Tibial nerve (tissue), 4 donors: ENCODE measurements around the gene PTPRD. TPM values are rescaled to one million over a fixed set of nuclear protein-coding genes. Genes with fewer than 3 reads are reported as not detected.

Source experiments
- DNase-seq, 2 donors: peaks; one replicate each; pipeline ENCODE4 v3.0.0-alpha.2; 2019; ENCODE audit warnings: low spot score in 2 of 2
- H3K27ac ChIP-seq, 4 donors: fragments of 200-600 bp; sonication (generic) in 3 of 4; one replicate each; pipeline ENCODE4 v1.5.1; 2017 to 2019; ENCODE audit warnings: mild to moderate bottlenecking in 1 of 4
- H3K27me3 ChIP-seq, 2 donors: fragments of 200-600 bp; sonication (generic) in 1 of 2; one replicate each; pipeline versions ENCODE4 v1.5.1 to v1.6.0; 2017 to 2019
- H3K36me3 ChIP-seq, 3 donors: fragments of 200-600 bp; sonication (generic); one replicate each; pipeline ENCODE4 v1.5.1; 2018 to 2019
- H3K4me1 ChIP-seq, 4 donors: fragments of 200-600 bp; sonication (generic) in 3 of 4; one replicate each; pipeline ENCODE4 v1.5.1; 2017 to 2019
- H3K4me3 ChIP-seq, 4 donors: fragments of 200-600 bp; sonication (generic) in 3 of 4; one replicate each; pipeline ENCODE4 v1.5.1; 2017 to 2019; ENCODE audit warnings: mild to moderate bottlenecking in 1 of 4, moderate library complexity in 1 of 4
- H3K9me3 ChIP-seq, 4 donors: fragments of 200-600 bp; sonication (generic) in 3 of 4; one replicate each; pipeline ENCODE4 v1.5.1; 2017 to 2019
- EP300 ChIP-seq, 2 donors: sonication (generic); formaldehyde crosslinking; IDR thresholded peaks; one replicate each; pipeline ENCODE4 v1.6.1; 2017; ENCODE audit warnings: antibody characterized with exemption in 2 of 2, mild to moderate bottlenecking in 1 of 2
- POLR2A ChIP-seq, 2 donors: fragments of 450-650 bp; IDR thresholded peaks; one replicate each; pipeline ENCODE4 v1.6.1; 2017; ENCODE audit warnings: antibody characterized with exemption in 2 of 2, mild to moderate bottlenecking in 2 of 2, moderate library complexity in 2 of 2
- WGBS, 2 donors: methylation state at CpG; one replicate each; pipeline ENCODE4 v1.1.5; 2018; 5-methylcytosine and 5-hydroxymethylcytosine counted together
- total RNA-seq, 4 donors: library from RNA; depleted of rRNA; stranded (reverse); fragments of >200 nt; gene quantifications; one replicate each; pipeline ENCODE4 v1.1.0, GENCODE V29; 2016
- TF ChIP-seq, protein P1 (sequence below), 5 experiments: fragments of 200-600 bp in 3 of 5; fragments of 450-650 bp in 2 of 5; sonication (generic) in 3 of 5; IDR thresholded peaks; one replicate each; pipeline ENCODE4 v1.5.1; 2016 to 2019; ENCODE audit warnings: antibody characterized with exemption in 5 of 5, mild to moderate bottlenecking in 3 of 5, moderate library complexity in 2 of 5

Gene PTPRD
- total RNA-seq, 4 donors from 2014 or later = 1.7 to 13.2 (median 5.1) TPM

DNA sequence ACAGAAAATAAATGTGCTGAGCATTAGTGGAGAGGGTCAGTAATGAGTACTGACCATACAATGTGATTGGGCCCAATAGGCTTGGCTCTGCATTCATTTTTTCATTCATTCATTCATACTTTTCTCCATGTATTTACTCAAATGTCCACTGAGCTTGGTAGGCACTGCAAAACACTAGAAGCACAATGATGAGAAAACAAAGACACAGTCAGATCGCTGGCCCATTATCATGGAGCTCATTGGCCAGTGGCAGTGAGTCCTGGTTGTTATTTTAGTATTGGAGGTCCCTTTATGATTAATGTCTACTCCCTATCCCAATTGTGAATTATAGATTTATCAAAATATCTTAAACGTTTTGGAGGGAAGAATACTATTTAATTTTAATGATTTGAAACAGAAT, 1733.5 kb downstream of the PTPRD start:
- H3K27me3 ChIP-seq = peaks cover 0 to 3% of the 10 kb centered on the region in 2 donors
- TF ChIP-seq POLR2A (IDR thresholded peaks at IDR 0.05) (no peak), EP300 (IDR thresholded peaks at IDR 0.05) (no peak)
- TF ChIP-seq, protein P1, sequence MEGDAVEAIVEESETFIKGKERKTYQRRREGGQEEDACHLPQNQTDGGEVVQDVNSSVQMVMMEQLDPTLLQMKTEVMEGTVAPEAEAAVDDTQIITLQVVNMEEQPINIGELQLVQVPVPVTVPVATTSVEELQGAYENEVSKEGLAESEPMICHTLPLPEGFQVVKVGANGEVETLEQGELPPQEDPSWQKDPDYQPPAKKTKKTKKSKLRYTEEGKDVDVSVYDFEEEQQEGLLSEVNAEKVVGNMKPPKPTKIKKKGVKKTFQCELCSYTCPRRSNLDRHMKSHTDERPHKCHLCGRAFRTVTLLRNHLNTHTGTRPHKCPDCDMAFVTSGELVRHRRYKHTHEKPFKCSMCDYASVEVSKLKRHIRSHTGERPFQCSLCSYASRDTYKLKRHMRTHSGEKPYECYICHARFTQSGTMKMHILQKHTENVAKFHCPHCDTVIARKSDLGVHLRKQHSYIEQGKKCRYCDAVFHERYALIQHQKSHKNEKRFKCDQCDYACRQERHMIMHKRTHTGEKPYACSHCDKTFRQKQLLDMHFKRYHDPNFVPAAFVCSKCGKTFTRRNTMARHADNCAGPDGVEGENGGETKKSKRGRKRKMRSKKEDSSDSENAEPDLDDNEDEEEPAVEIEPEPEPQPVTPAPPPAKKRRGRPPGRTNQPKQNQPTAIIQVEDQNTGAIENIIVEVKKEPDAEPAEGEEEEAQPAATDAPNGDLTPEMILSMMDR (IDR thresholded peaks at IDR 0.05) = no peak
- no peak overlapping the region for H3K4me3 ChIP-seq
- H3K27ac ChIP-seq = no peak overlapping the region
- H3K9me3 ChIP-seq = no peaks in the 10 kb centered on the region
- no peaks in the 10 kb centered on the region for H3K36me3 ChIP-seq
- WGBS, 2 donors = 77 to 79% methylated on average over 2 of the region's 2 CpGs
- DNase-seq = no peak
- no peaks in the 10 kb centered on the region for H3K4me1 ChIP-seq

DNA sequence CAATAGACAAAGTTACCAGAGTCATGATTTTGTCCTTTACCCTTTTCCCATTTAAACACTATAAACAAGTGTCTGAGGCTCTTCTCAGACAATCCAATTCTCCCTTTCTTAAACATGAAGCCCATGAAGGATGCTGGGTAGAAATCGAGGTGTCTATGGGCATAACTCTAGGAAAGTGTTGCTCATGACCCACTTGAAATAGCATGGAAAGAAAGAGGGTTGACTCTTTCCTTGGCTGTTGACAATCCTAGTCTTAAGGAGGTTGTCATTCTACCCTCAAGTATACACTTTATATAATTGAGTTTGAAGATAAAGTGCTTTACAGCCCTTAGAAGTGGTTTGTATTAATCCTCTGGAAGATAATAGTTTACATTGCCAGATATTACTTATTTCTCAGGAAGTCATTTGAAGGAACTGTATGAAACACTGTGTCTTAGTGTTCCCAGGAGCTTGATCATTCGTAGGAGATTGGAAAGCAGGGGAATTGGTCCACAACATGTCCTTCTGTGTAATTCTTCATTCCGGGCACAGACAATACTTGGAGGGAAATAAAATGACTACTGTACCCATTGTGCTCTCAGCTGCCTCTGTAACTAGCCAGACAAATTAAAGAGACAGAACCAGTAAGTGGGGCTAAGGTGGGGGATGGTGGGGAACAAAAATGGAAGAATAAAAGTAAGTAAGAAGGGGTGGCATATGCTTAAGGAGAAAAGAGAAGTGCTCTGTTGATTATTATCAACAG, 1734.9 kb downstream of the PTPRD start:
- no peak overlapping the region for H3K27ac ChIP-seq
- WGBS, 2 donors = 54 to 64% methylated on average over 3 of the region's 3 CpGs
- DNase-seq = no peak
- no peak overlapping the region for H3K4me3 ChIP-seq
- no peaks in the 10 kb centered on the region for H3K4me1 ChIP-seq
- H3K9me3 ChIP-seq = no peaks in the 10 kb centered on the region
- no peaks in the 10 kb centered on the region for H3K36me3 ChIP-seq
- peaks cover 0 to 3% of the 10 kb centered on the region in 2 donors for H3K27me3 ChIP-seq
- no peak for TF ChIP-seq EP300 (IDR thresholded peaks at IDR 0.05)
- TF ChIP-seq POLR2A (IDR thresholded peaks at IDR 0.05) = no peak

DNA sequence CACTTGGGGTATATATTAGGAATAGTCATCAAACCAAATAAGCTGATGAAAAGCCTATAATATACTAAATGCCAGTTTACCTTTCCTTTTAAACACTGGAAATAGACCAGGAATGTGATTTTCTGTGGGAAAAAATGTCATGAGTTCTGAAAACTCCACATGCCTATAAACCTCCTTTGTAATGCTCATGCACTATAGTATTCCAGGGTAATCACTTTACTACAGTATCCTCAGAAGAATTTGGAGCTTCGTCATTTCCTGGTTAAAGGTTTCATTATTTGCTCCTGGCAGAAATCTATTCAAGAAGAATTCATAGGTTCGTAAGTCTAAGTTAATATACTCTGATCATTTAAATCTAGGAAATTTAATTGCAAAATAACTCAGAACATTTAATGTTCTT, 1736.5 kb downstream of the PTPRD start:
- WGBS, 2 donors = 85% methylated on average over 2 of the region's 2 CpGs
- no peak overlapping the region for H3K27ac ChIP-seq
- peaks cover 0 to 2% (median 0%) of the 10 kb centered on the region in 4 donors for H3K4me1 ChIP-seq
- no peaks in the 10 kb centered on the region for H3K9me3 ChIP-seq
- no peak overlapping the region for H3K4me3 ChIP-seq
- no peaks in the 10 kb centered on the region for H3K36me3 ChIP-seq
- TF ChIP-seq POLR2A (IDR thresholded peaks at IDR 0.05) (no peak), EP300 (IDR thresholded peaks at IDR 0.05) (no peak)
- TF ChIP-seq, protein P1 (IDR thresholded peaks at IDR 0.05) = no peak
- DNase-seq = no peak
- peaks cover 0 to 3% of the 10 kb centered on the region in 2 donors for H3K27me3 ChIP-seq

DNA sequence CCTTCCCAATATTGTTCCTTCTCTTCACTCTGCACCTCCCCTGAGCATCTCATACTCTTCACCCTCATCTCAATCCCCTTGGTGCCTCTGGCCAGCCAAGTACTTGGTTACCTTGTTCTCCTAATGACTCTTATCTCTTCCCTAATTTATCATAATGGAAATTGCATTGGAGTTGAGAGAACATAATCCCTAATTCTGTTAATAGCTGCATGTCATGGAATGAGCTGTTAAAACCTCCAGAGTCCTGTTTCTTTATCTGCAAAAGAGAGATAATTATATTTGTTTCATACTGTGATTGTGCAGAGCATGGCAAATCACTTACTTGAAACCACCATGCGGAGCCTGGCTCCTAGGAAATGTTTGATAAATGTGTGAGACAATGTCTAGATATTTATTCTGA, 1738.3 kb downstream of the PTPRD start:
- no peak overlapping the region for H3K27ac ChIP-seq
- no peaks in the 10 kb centered on the region for H3K27me3 ChIP-seq
- DNase-seq = no peak
- H3K4me1 ChIP-seq = peaks cover 0 to 2% (median 0%) of the 10 kb centered on the region in 4 donors
- H3K36me3 ChIP-seq = no peaks in the 10 kb centered on the region
- no peaks in the 10 kb centered on the region for H3K9me3 ChIP-seq
- no peak overlapping the region for H3K4me3 ChIP-seq
- TF ChIP-seq POLR2A (IDR thresholded peaks at IDR 0.05) = no peak
- TF ChIP-seq, protein P1 (IDR thresholded peaks at IDR 0.05) = no peak
- TF ChIP-seq EP300 (IDR thresholded peaks at IDR 0.05) = no peak
- 94 to 95% methylated on average over 1 of the region's 1 CpG for WGBS, 2 donors

DNA sequence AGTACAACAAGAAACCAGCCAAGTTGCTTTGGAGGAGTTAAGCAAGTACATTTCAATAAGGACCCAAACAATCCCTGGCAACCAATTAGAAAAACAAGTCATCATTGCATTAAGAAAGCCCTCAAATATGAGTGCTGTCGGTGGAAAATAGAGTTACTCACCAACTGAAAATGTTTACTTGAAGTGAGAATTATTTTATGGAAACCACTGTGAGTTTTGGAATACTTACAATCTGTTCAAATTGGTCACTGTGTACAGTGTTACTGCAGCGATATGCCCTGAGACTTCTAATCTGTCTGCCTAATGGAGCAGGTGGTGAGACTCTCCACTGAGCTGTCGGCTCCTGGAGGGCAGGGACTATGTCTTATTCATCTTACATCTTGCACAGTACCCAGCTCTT, 1740.0 kb downstream of the PTPRD start:
- no peaks in the 10 kb centered on the region for H3K27me3 ChIP-seq
- no peak overlapping the region for H3K4me3 ChIP-seq
- no peaks in the 10 kb centered on the region for H3K9me3 ChIP-seq
- 40 to 46% methylated on average over 3 of the region's 3 CpGs for WGBS, 2 donors
- TF ChIP-seq, protein P1 (IDR thresholded peaks at IDR 0.05) = no peak
- TF ChIP-seq POLR2A (IDR thresholded peaks at IDR 0.05) (no peak), EP300 (IDR thresholded peaks at IDR 0.05) (no peak)
- no peak overlapping the region for H3K27ac ChIP-seq
- H3K4me1 ChIP-seq = peaks cover 0 to 2% (median 0%) of the 10 kb centered on the region in 4 donors
- DNase-seq = no peak
- no peaks in the 10 kb centered on the region for H3K36me3 ChIP-seq
